Ectodermal cell (in vitro differentiated cells): Measurements from ENCODE around the gene ADARB2.
"Not testable (repeated sequence)": the region's sequence is repeated elsewhere in the genome, so short reads cannot be mapped to it uniquely, and the experiment has no call there.

Source experiments
- H3K27ac ChIP-seq: 2 replicates; pipeline ENCODE4 v1.7.0; 2013; ENCODE audit warnings: mild to moderate bottlenecking, low read depth, low read length; ENCODE audit not compliant: insufficient read depth, poor library complexity, severe bottlenecking
- H3K27me3 ChIP-seq: 2 replicates; pipeline ENCODE4 v1.7.0; 2013; ENCODE audit warnings: mild to moderate bottlenecking, low read length; ENCODE audit not compliant: insufficient read depth, control insufficient read depth, poor library complexity, severe bottlenecking
- H3K36me3 ChIP-seq: one replicate; pipeline ENCODE4 v1.7.0; 2013; ENCODE audit warnings: low read length; ENCODE audit not compliant: control insufficient read depth, insufficient read depth
- H3K4me1 ChIP-seq: one replicate; pipeline ENCODE4 v1.7.0; 2013; ENCODE audit warnings: low read length; ENCODE audit not compliant: control insufficient read depth, insufficient read depth
- H3K4me3 ChIP-seq: 2 replicates; pipeline ENCODE4 v1.7.0; 2013; ENCODE audit warnings: low read depth, low read length, control low read depth; ENCODE audit not compliant: insufficient read depth
- H3K9me3 ChIP-seq: 2 replicates; pipeline ENCODE4 v1.7.0; 2013; ENCODE audit warnings: mild to moderate bottlenecking, low read length, moderate library complexity; ENCODE audit not compliant: control insufficient read depth
- WGBS, 2 experiments: methylation state at CpG; one replicate each; pipeline ENCODE4 v1.1.7; 2013; ENCODE audit warnings: missing lambda C conversion rate in 2 of 2; 5-methylcytosine and 5-hydroxymethylcytosine counted together

The ADARB2 gene

GRCh38 chr10:1253523-1254353 is 483.6 kb downstream of the ADARB2 start:
- no peaks in the 10 kb centered on the region for H3K36me3 ChIP-seq
- no peaks in the 10 kb centered on the region for H3K9me3 ChIP-seq
- H3K27ac ChIP-seq = no peak overlapping the region
- 93 to 95% methylated on average over 11 of the region's 11 CpGs for WGBS, 2 experiments
- H3K4me3 ChIP-seq = no peak overlapping the region
- H3K27me3 ChIP-seq = no peaks in the 10 kb centered on the region
- peaks cover 6% of the 10 kb centered on the region for H3K4me1 ChIP-seq

- H3K36me3 ChIP-seq = no peaks in the 10 kb centered on the region
- no peaks in the 10 kb centered on the region for H3K27me3 ChIP-seq
- H3K9me3 ChIP-seq = no peaks in the 10 kb centered on the region
- WGBS, 2 experiments = 88 to 91% methylated on average over 3 of the region's 3 CpGs
- peaks cover 6% of the 10 kb centered on the region for H3K4me1 ChIP-seq
- no peak overlapping the region for H3K4me3 ChIP-seq
- no peak overlapping the region for H3K27ac ChIP-seq
These were observed 485.6 kb downstream of the ADARB2 start for GRCh38 chr10:1251769-1252168.

GRCh38 chr10:1249142-1249920 is 488.0 kb downstream of the ADARB2 start:
- no peak overlapping the region for H3K4me3 ChIP-seq
- 88 to 93% methylated on average over 6 to 7 of the region's 7 CpGs for WGBS, 2 experiments
- no peaks in the 10 kb centered on the region for H3K27me3 ChIP-seq
- H3K4me1 ChIP-seq = no peaks in the 10 kb centered on the region
- no peaks in the 10 kb centered on the region for H3K36me3 ChIP-seq
- no peaks in the 10 kb centered on the region for H3K9me3 ChIP-seq
- no peak overlapping the region for H3K27ac ChIP-seq

GRCh38 chr10:1248262-1248630 is 489.1 kb downstream of the ADARB2 start:
- H3K36me3 ChIP-seq, H3K27me3 ChIP-seq, H3K27ac ChIP-seq, H3K4me1 ChIP-seq, H3K4me3 ChIP-seq, H3K9me3 ChIP-seq: not testable (repeated sequence)
- WGBS, 2 experiments = 93 to 94% methylated on average over 13 of the region's 13 CpGs

- Histone ChIP-seq H3K4me3 (no peak overlapping the region), H3K36me3 (no peaks in the 10 kb centered on the region), H3K4me1 (no peaks in the 10 kb centered on the region), H3K27me3 (no peaks in the 10 kb centered on the region), H3K27ac (no peak overlapping the region), H3K9me3 (no peaks in the 10 kb centered on the region)
- WGBS, 2 experiments = 93% methylated on average over 17 of the region's 17 CpGs
These were observed 489.6 kb downstream of the ADARB2 start for GRCh38 chr10:1247598-1248261.

GRCh38 chr10:1244493-1244892 is 492.8 kb downstream of the ADARB2 start:
- Histone ChIP-seq H3K36me3 (no peaks in the 10 kb centered on the region), H3K4me3 (no peak overlapping the region), H3K4me1 (no peaks in the 10 kb centered on the region), H3K9me3 (no peaks in the 10 kb centered on the region), H3K27me3 (peaks cover 7% of the 10 kb centered on the region), H3K27ac (no peak overlapping the region)
- 94 to 95% methylated on average over 18 of the region's 18 CpGs for WGBS, 2 experiments

GRCh38 chr10:1243486-1244234 is 493.7 kb downstream of the ADARB2 start:
- peaks cover 7% of the 10 kb centered on the region for H3K27me3 ChIP-seq
- H3K4me1 ChIP-seq = no peaks in the 10 kb centered on the region
- no peak overlapping the region for H3K27ac ChIP-seq
- no peaks in the 10 kb centered on the region for H3K9me3 ChIP-seq
- H3K36me3 ChIP-seq = no peaks in the 10 kb centered on the region
- no peak overlapping the region for H3K4me3 ChIP-seq
- 73 to 74% methylated on average over 22 of the region's 22 CpGs for WGBS, 2 experiments

- H3K4me1 ChIP-seq = no peaks in the 10 kb centered on the region
- no peak overlapping the region for H3K27ac ChIP-seq
- H3K36me3 ChIP-seq = no peaks in the 10 kb centered on the region
- no peaks in the 10 kb centered on the region for H3K9me3 ChIP-seq
- H3K4me3 ChIP-seq = no peak overlapping the region
- WGBS, 2 experiments = 87 to 88% methylated on average over 18 of the region's 18 CpGs
- peaks cover 8% of the 10 kb centered on the region for H3K27me3 ChIP-seq
These were observed 494.4 kb downstream of the ADARB2 start for GRCh38 chr10:1242975-1243374.

GRCh38 chr10:1241973-1242935 is 495.1 kb downstream of the ADARB2 start:
- Histone ChIP-seq H3K4me1 (no peaks in the 10 kb centered on the region), H3K9me3 (no peaks in the 10 kb centered on the region), H3K27ac (no peak overlapping the region), H3K27me3 (peaks cover 12% of the 10 kb centered on the region), H3K4me3 (no peak overlapping the region), H3K36me3 (no peaks in the 10 kb centered on the region)
- 87% methylated on average over 33 to 34 of the region's 34 CpGs for WGBS, 2 experiments
